ENCODE results near the gene PEX14.

The PEX14 gene

GRCh38 chr1:10642403-10643080 lies 167.8 kb downstream of the PEX14 start:
- no peaks in the 10 kb centered on the region for H4K20me1 ChIP-seq (ENCODE audit: insufficient read depth, low read length)
- no peaks in the 10 kb centered on the region for H3K79me2 ChIP-seq (ENCODE audit: insufficient read depth, low read length)
- H3K27ac ChIP-seq (ENCODE audit: low read depth, low read length, poor library complexity, severe bottlenecking) = no peak overlapping the region
- H2AFZ ChIP-seq (ENCODE audit: low read length) = no peak overlapping the region
- no peak for TF ChIP-seq EZH2 (IDR thresholded peaks at IDR 0.05; ENCODE audit: borderline replicate concordance, low read length)
- H3K4me3 ChIP-seq (ENCODE audit: low read depth, low read length, poor library complexity, severe bottlenecking) = no peak overlapping the region
- H3K27me3 ChIP-seq (ENCODE audit: insufficient read depth, low read length) = no peaks in the 10 kb centered on the region
- no peaks in the 10 kb centered on the region for H3K9me2 ChIP-seq (ENCODE audit: low read depth, low read length)
- H3K9me3 ChIP-seq (ENCODE audit: low read length) = no peaks in the 10 kb centered on the region
- no peaks in the 10 kb centered on the region for H3K36me3 ChIP-seq (ENCODE audit: insufficient read depth, low read length)
- no peaks in the 10 kb centered on the region for H3K4me1 ChIP-seq (ENCODE audit: insufficient read depth, low read length, severe bottlenecking)
- H3F3A ChIP-seq (ENCODE audit: insufficient read depth, low read length) = no peaks in the 10 kb centered on the region
- H3K4me2 ChIP-seq (ENCODE audit: low read length) = no peak overlapping the region
- H3K9ac ChIP-seq (ENCODE audit: low read length) = no peak overlapping the region

- Histone ChIP-seq H3K4me1 (ENCODE audit: insufficient read depth, low read length, severe bottlenecking) (no peaks in the 10 kb centered on the region), H4K20me1 (ENCODE audit: insufficient read depth, low read length) (no peaks in the 10 kb centered on the region), H3F3A (ENCODE audit: insufficient read depth, low read length) (no peaks in the 10 kb centered on the region), H3K9me3 (ENCODE audit: low read length) (no peaks in the 10 kb centered on the region), H3K4me2 (ENCODE audit: low read length) (no peak overlapping the region), H3K9ac (ENCODE audit: low read length) (no peak overlapping the region), H3K36me3 (ENCODE audit: insufficient read depth, low read length) (no peaks in the 10 kb centered on the region), H3K27me3 (ENCODE audit: insufficient read depth, low read length) (no peaks in the 10 kb centered on the region), H2AFZ (ENCODE audit: low read length) (no peak overlapping the region), H3K4me3 (ENCODE audit: low read depth, low read length, poor library complexity, severe bottlenecking) (no peak overlapping the region), H3K9me2 (ENCODE audit: low read depth, low read length) (no peaks in the 10 kb centered on the region), H3K79me2 (ENCODE audit: insufficient read depth, low read length) (no peaks in the 10 kb centered on the region), H3K27ac (ENCODE audit: low read depth, low read length, poor library complexity, severe bottlenecking) (no peak overlapping the region)
- no peak for TF ChIP-seq EZH2 (IDR thresholded peaks at IDR 0.05; ENCODE audit: borderline replicate concordance, low read length)
- no peak for TF ChIP-seq CTCF (IDR thresholded peaks at IDR 0.05; ENCODE audit: low read length)
These were observed 169.0 kb downstream of the PEX14 start for GRCh38 chr1:10643607-10644306.

- no peak overlapping the region for H3K9ac ChIP-seq (ENCODE audit: low read length)
- no peak overlapping the region for H3K4me3 ChIP-seq (ENCODE audit: low read depth, low read length, poor library complexity, severe bottlenecking)
- no peaks in the 10 kb centered on the region for H3K9me2 ChIP-seq (ENCODE audit: low read depth, low read length)
- H4K20me1 ChIP-seq (ENCODE audit: insufficient read depth, low read length) = no peaks in the 10 kb centered on the region
- H3K4me2 ChIP-seq (ENCODE audit: low read length) = no peak overlapping the region
- H3K36me3 ChIP-seq (ENCODE audit: insufficient read depth, low read length) = no peaks in the 10 kb centered on the region
- no peaks in the 10 kb centered on the region for H3K79me2 ChIP-seq (ENCODE audit: insufficient read depth, low read length)
- no peaks in the 10 kb centered on the region for H3K27me3 ChIP-seq (ENCODE audit: insufficient read depth, low read length)
- no peak for TF ChIP-seq EZH2 (IDR thresholded peaks at IDR 0.05; ENCODE audit: borderline replicate concordance, low read length)
- no peak for TF ChIP-seq CTCF (IDR thresholded peaks at IDR 0.05; ENCODE audit: low read length)
- H2AFZ ChIP-seq (ENCODE audit: low read length) = no peak overlapping the region
- H3F3A ChIP-seq (ENCODE audit: insufficient read depth, low read length) = no peaks in the 10 kb centered on the region
- H3K27ac ChIP-seq (ENCODE audit: low read depth, low read length, poor library complexity, severe bottlenecking) = no peak overlapping the region
- H3K9me3 ChIP-seq (ENCODE audit: low read length) = no peaks in the 10 kb centered on the region
- no peaks in the 10 kb centered on the region for H3K4me1 ChIP-seq (ENCODE audit: insufficient read depth, low read length, severe bottlenecking)
These were observed 169.8 kb downstream of the PEX14 start for GRCh38 chr1:10644307-10645128.
